ENCODE measurements around the gene CXCL5.

CXCL5 gene

DNA sequence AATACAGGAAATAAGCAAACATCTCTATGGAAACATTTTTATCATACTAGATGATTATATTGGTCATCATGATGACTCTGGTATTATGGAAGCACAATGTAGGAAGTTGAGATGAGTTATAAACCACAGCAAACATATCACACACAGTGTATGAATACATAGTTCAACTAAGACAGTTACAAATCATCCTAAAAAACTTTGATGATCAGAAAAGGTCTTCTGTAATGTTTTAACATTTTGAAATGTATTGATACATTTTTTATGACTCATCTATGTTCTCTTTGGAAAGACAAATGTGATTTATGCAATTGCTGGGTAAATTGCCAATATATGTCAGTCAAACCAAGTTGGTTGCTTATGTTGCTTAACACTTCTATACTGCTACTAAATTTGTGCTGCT, 35.3 kb upstream of the CXCL5 start:
- H3K4me3 ChIP-seq (ENCODE audit: low read depth, low read length): no peak overlapping the region
- TF ChIP-seq, protein P1, sequence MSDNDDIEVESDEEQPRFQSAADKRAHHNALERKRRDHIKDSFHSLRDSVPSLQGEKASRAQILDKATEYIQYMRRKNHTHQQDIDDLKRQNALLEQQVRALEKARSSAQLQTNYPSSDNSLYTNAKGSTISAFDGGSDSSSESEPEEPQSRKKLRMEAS (IDR thresholded peaks at IDR 0.05; ENCODE audit: low read depth, low read length): no peak
- TF ChIP-seq POLR2A (IDR thresholded peaks at IDR 0.05; ENCODE audit: extremely low read depth, insufficient read length): no peak
- no peak for TF ChIP-seq MYC (IDR thresholded peaks at IDR 0.05; ENCODE audit: low read depth, low read length)
- TF ChIP-seq, protein P2, sequence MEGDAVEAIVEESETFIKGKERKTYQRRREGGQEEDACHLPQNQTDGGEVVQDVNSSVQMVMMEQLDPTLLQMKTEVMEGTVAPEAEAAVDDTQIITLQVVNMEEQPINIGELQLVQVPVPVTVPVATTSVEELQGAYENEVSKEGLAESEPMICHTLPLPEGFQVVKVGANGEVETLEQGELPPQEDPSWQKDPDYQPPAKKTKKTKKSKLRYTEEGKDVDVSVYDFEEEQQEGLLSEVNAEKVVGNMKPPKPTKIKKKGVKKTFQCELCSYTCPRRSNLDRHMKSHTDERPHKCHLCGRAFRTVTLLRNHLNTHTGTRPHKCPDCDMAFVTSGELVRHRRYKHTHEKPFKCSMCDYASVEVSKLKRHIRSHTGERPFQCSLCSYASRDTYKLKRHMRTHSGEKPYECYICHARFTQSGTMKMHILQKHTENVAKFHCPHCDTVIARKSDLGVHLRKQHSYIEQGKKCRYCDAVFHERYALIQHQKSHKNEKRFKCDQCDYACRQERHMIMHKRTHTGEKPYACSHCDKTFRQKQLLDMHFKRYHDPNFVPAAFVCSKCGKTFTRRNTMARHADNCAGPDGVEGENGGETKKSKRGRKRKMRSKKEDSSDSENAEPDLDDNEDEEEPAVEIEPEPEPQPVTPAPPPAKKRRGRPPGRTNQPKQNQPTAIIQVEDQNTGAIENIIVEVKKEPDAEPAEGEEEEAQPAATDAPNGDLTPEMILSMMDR (IDR thresholded peaks at IDR 0.05; ENCODE audit: low read depth, low read length): no peak
- no peak for DNase-seq (ENCODE audit: low read depth)

DNA sequence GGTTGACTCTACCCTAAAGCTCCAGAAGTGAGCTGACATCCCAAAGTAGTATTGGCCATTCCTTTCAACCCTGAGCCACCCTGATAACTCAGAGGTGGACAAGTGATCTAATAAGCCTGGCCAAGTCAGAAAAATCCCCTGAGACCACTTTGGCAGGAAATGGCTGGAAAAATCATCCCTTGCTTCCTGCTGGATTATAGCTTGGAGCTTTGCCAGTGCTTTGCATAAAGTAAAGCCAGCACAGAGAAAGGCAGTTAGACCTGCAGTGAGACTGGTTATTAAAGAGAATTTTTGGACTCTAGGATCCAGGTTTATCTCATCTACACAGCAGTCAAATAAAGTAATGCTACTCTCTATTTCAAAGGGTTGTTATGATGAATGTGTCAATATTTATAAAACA, 33.6 kb upstream of the CXCL5 start:
- no peak for DNase-seq (ENCODE audit: low read depth)

DNA sequence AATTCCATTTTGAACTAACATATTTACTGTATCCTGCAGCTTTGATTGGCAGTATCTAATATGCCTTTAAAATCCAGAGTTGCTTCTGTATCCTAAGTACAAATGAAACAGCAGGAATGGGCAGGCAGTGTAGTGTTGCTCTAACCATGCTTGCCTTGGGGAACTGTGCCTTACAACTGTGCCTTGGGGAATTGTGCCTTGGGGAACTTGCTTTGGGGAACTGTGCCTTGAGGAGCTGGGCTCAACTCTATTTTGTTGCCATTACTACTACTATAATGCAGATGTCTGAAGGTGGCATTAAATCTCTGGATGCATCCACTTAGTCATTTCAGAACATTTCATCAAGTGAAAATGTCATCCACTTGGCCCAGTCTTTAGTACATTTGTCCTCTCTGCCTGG, 33.1 kb upstream of the CXCL5 start:
- H3K4me3 ChIP-seq (ENCODE audit: low read depth, low read length): no peak overlapping the region
- DNase-seq (ENCODE audit: low read depth): no peak
- TF ChIP-seq MYC (IDR thresholded peaks at IDR 0.05; ENCODE audit: low read depth, low read length) (no peak), POLR2A (IDR thresholded peaks at IDR 0.05; ENCODE audit: extremely low read depth, insufficient read length) (no peak)
- TF ChIP-seq, protein P1 (IDR thresholded peaks at IDR 0.05; ENCODE audit: low read depth, low read length): no peak
- TF ChIP-seq, protein P2 (IDR thresholded peaks at IDR 0.05; ENCODE audit: low read depth, low read length): no peak

More for the DNA sequence above, 33.6 kb upstream of the CXCL5 start:
- no peak overlapping the region for H3K4me3 ChIP-seq (ENCODE audit: low read depth, low read length)
- TF ChIP-seq, protein P1 (IDR thresholded peaks at IDR 0.05; ENCODE audit: low read depth, low read length): no peak
- TF ChIP-seq POLR2A (IDR thresholded peaks at IDR 0.05; ENCODE audit: extremely low read depth, insufficient read length) (no peak), MYC (IDR thresholded peaks at IDR 0.05; ENCODE audit: low read depth, low read length) (no peak)
- TF ChIP-seq, protein P2 (IDR thresholded peaks at IDR 0.05; ENCODE audit: low read depth, low read length): no peak

DNA sequence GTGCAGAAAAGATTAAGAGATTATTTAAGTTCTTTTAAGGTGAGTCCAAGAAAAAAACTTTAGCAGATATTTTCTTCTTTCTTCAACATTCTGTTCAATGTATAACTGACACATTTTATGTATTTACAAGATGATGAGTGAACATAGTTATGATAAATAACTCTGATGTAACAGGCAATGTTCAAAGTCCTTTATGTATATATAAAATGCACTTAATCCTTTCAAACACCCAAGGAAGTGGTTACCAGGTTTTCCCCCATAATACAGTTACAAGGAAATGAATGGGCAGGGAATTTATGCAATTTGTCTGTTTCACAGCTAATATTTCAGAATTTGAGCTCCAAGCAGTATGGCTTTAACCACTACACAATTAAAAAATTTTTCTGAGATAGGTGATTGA, 31.8 kb upstream of the CXCL5 start:
- H3K4me3 ChIP-seq (ENCODE audit: low read depth, low read length): no peak overlapping the region
- no peak for DNase-seq (ENCODE audit: low read depth)
- TF ChIP-seq MYC (IDR thresholded peaks at IDR 0.05; ENCODE audit: low read depth, low read length) (no peak), POLR2A (IDR thresholded peaks at IDR 0.05; ENCODE audit: extremely low read depth, insufficient read length) (no peak)
- TF ChIP-seq, protein P1 (IDR thresholded peaks at IDR 0.05; ENCODE audit: low read depth, low read length): no peak
- TF ChIP-seq, protein P2 (IDR thresholded peaks at IDR 0.05; ENCODE audit: low read depth, low read length): no peak

DNA sequence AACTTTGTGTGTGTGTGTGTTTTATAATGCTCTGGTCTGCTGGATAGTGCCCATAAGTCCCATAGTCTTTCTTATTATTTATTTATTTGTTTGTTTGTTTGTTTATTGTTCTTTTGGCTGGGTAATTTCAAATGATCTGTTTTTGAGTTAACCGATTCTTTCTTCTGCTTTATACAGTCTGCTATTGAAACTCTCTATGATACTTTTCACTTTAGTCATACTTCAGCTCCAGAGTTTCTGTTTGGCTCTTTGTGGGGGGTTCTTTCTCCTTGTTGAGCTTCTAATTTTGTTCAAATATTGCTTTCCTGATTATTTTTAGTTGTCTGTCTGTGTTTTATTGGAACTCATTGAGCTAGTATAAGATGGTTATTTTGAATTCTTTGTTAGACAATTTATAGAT, 30.0 kb upstream of the CXCL5 start:
- DNase-seq (ENCODE audit: low read depth): no peak
- TF ChIP-seq, protein P2 (IDR thresholded peaks at IDR 0.05; ENCODE audit: low read depth, low read length): no peak
- no peak for TF ChIP-seq POLR2A (IDR thresholded peaks at IDR 0.05; ENCODE audit: extremely low read depth, insufficient read length)
- TF ChIP-seq, protein P1 (IDR thresholded peaks at IDR 0.05; ENCODE audit: low read depth, low read length): no peak
- no peak for TF ChIP-seq MYC (IDR thresholded peaks at IDR 0.05; ENCODE audit: low read depth, low read length)
- H3K4me3 ChIP-seq (ENCODE audit: low read depth, low read length): no peak overlapping the region

DNA sequence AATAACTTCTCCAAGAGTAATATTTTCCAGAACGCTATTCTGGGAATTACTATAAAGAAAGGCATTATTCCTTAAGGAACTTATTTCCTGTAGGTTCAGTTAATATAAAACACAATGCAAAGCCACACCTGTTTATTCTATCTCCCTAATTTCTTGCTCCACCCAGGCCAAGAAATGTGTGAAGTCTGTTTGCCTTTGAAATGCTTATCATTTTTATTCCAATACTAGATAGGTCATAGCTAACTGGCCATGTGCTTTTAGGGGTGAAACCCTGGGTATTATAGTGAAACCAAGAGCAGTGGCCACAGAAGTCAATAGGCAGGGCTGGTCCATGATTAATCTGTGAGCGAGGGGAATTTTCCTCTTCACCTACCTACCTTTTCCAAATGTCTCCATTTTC, 25.2 kb upstream of the CXCL5 start:
- no peak for DNase-seq (ENCODE audit: low read depth)
- no peak overlapping the region for H3K4me3 ChIP-seq (ENCODE audit: low read depth, low read length)
- TF ChIP-seq POLR2A (IDR thresholded peaks at IDR 0.05; ENCODE audit: extremely low read depth, insufficient read length) (no peak), MYC (IDR thresholded peaks at IDR 0.05; ENCODE audit: low read depth, low read length) (no peak)
- TF ChIP-seq, protein P1 (IDR thresholded peaks at IDR 0.05; ENCODE audit: low read depth, low read length): no peak
- TF ChIP-seq, protein P2 (IDR thresholded peaks at IDR 0.05; ENCODE audit: low read depth, low read length): no peak
